Lower leg skin (tissue), 4 donors: ENCODE results near the gene TRMT10B. TPM values are rescaled to one million over a fixed set of nuclear protein-coding genes. Genes with fewer than 3 reads are reported as not detected.

Experiments used
- DNase-seq, 2 donors: peaks; one replicate each; pipeline ENCODE4 v3.0.0-alpha.2; 2019; ENCODE audit warnings: low spot score in 2 of 2
- H3K4me3 ChIP-seq: fragments of 200-600 bp; sonication (generic); 2 replicates; pipeline ENCODE4 v1.5.1; 2017; ENCODE audit warnings: mild to moderate bottlenecking, low read depth; ENCODE audit not compliant: poor library complexity, severe bottlenecking
- CTCF ChIP-seq, 3 donors: fragments of 450-650 bp; IDR thresholded peaks; one replicate each; pipeline ENCODE4 v1.5.1; 2016; ENCODE audit warnings: antibody characterized with exemption in 3 of 3, mild to moderate bottlenecking in 3 of 3, moderate library complexity in 2 of 3
- POLR2A ChIP-seq, 2 donors: fragments of 450-650 bp; IDR thresholded peaks; one replicate each; pipeline ENCODE4 v1.6.1; 2016 to 2017; ENCODE audit warnings: antibody characterized with exemption in 2 of 2, mild to moderate bottlenecking in 1 of 2, moderate library complexity in 1 of 2
- whole genome bisulfite sequencing, 2 donors: methylation state at CpG; one replicate each; pipeline ENCODE4 v1.1.5; 2018; 5-methylcytosine and 5-hydroxymethylcytosine counted together
- intact Hi-C: fragments of 100-400 bp; cut with DNase I; formaldehyde crosslinking; loops from one replicate; pipeline ENCODE4 v1.15.0; 2023; ENCODE audit warnings: low total_unique reads
- total RNA-seq, 4 donors: library from RNA; depleted of rRNA; stranded (reverse); fragments of >200 nt; gene quantifications; one replicate each; pipeline ENCODE4 v1.1.0, GENCODE V29; 2016

TRMT10B gene
- total RNA-seq, 4 donors from 2014 or later = 5.1 to 13.1 (median 6.1) TPM

DNA sequence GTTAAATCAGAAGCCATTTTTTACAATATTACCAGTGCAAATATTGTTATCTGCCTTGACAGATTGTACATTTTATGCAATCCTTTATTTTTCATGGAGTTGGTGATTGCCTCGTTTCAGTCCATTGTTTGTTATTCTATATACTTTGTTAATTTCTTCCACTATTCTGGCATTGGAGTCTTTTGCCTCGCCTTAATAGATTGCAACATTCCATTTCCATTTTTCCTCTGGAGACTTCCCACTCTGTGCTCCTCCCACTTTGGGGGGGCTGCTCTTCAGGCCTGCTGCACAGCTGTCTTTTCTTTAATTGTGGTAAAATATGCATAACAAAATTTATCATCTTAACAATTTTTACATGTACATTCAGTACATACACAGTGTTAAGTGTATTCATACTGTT, 42.6 kb downstream of the TRMT10B start:
- 28 to 65% methylated on average over 2 of the region's 2 CpGs for WGBS, 2 donors
- TF ChIP-seq CTCF (IDR thresholded peaks at IDR 0.05) (no peak), POLR2A (IDR thresholded peaks at IDR 0.05) (no peak)
- DNase-seq = no peak
- H3K4me3 ChIP-seq = no peak overlapping the region
- intact Hi-C loops = no loop called here

DNA sequence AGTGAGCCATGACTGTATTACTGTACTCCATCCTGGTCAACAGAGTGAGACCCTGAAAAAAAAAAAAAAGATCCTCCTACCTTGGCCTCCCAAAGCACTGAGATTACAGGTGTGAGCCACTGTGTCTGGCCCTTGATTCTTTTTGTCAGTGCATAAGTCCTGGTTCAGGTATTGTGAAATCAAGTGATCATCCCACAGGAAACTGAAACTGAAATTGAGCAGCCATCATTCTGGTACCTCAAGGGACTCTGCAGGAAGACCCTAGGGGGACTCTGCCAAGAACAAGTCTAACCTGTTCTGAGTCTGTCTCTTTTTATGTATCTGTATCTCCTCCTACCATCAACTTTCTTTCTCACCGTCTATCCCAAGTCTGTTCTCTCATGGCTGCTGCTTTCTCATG, 45.1 kb downstream of the TRMT10B start:
- intact Hi-C loops = no loop called here
- no peak for TF ChIP-seq CTCF (IDR thresholded peaks at IDR 0.05)
- TF ChIP-seq POLR2A (IDR thresholded peaks at IDR 0.05) = no peak
- 45% methylated on average over 1 of the region's 1 CpG; no CpG with 5 or more reads in 1 of the 2 donors for WGBS, 2 donors
- H3K4me3 ChIP-seq = no peak overlapping the region
- no peak for DNase-seq

DNA sequence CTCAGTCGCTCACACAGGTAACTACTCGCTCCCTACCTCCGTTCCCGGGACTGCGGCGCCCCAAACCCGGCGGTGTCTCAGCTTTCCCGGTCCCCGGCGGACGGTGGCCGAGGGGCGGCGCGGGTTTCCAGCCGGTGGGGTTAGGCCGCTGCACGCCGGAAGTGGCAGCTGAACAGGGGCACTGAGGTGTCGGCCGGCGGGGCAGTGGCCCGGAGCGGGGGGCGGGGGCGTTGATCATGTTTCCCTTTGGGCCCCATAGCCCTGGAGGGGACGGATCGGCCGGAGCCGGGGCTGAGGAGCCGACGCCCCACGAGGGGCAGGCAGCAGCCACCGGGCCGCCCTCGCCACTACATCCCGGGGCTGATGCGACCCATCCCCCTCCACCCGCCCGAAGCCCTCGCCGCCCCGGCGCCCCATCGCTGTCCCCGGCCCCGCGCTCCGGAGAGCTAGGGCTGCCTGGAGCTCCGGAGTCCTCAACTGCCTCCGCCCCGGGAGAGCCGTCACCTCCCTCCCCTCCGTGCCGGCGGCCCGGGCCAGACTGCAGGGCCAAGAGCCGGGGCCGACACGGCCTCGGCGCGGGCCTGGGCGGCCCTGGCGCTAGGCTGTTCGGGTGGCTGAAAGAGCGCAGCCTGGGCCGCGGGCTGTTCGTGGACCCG, 47.2 kb downstream of the TRMT10B start, which contains the start of gene DCAF10:
DCAF10 (plus strand) TSS at position 167 of the 656 bp plus-strand sequence; CDS start at position 237, 70 bp downstream.
- intact Hi-C loops = no loop called here
- TF ChIP-seq CTCF (IDR thresholded peaks at IDR 0.05) = no peak
- no peak for TF ChIP-seq POLR2A (IDR thresholded peaks at IDR 0.05)
- H3K4me3 ChIP-seq = peak within 1 kb of the TSS; percentile 87
- peak; percentile 72 to 97 for DNase-seq
- WGBS, 2 donors = 0 to 1% methylated on average over 18 to 49 of the region's 72 CpGs

- TF ChIP-seq CTCF (IDR thresholded peaks at IDR 0.05) = no peak
- TF ChIP-seq POLR2A (IDR thresholded peaks at IDR 0.05) = no peak
- 1 to 2% methylated on average over 15 to 37 of the region's 45 CpGs for WGBS, 2 donors
- DNase-seq = peak in 1 of 2 donors; percentile 86
- intact Hi-C loops = no loop called here
- H3K4me3 ChIP-seq = peak overlapping the region; percentile 87
These were observed 47.8 kb downstream of the TRMT10B start for GRCh38 chr9:37801287-37801850.

GRCh38 chr9:37801959-37802711, 48.5 kb downstream of the TRMT10B start:
- intact Hi-C loops = no loop called here
- 51% methylated on average over 10 of the region's 10 CpGs for WGBS, 2 donors
- no peak for TF ChIP-seq CTCF (IDR thresholded peaks at IDR 0.05)
- TF ChIP-seq POLR2A (IDR thresholded peaks at IDR 0.05) = no peak
- DNase-seq = no peak
- no peak overlapping the region for H3K4me3 ChIP-seq
